Progenitor cell of endocrine pancreas (in vitro differentiated cells): ENCODE measurements around the gene CPEB2. TPM values are rescaled to one million over a fixed set of nuclear protein-coding genes. Genes with fewer than 3 reads are reported as not detected.

ENCODE experiments used
- DNase-seq: peaks from one replicate; pipeline ENCODE4 v3.0.0; 2021; ENCODE audit warnings: low spot score; ENCODE audit not compliant: unreplicated experiment
- H3K27ac Mint-ChIP-seq: 2 replicates; pipeline ENCODE4 v1.8.0; 2021; ENCODE audit warnings: mild to moderate bottlenecking, moderate library complexity, mixed read lengths
- H3K27me3 Mint-ChIP-seq: 2 replicates; pipeline ENCODE4 v1.8.0; 2021; ENCODE audit warnings: mixed read lengths
- H3K36me3 Mint-ChIP-seq: 2 replicates; pipeline ENCODE4 v1.8.0; 2022; ENCODE audit warnings: mixed read lengths; ENCODE audit not compliant: insufficient read depth
- H3K4me1 Mint-ChIP-seq: 2 replicates; pipeline ENCODE4 v1.8.0; 2021; ENCODE audit warnings: low read depth, mixed read lengths
- H3K4me3 Mint-ChIP-seq: 2 replicates; pipeline ENCODE4 v1.8.0; 2021; ENCODE audit warnings: low read depth, mild to moderate bottlenecking, moderate library complexity, mixed read lengths
- H3K9me3 Mint-ChIP-seq: 2 replicates; pipeline ENCODE4 v1.8.0; 2021; ENCODE audit warnings: low read depth, mixed read lengths
- total RNA-seq: library from RNA; stranded (reverse); gene quantifications from 2 replicates; pipeline ENCODE4 v1.2.1, GENCODE V29; 2021
- TF ChIP-seq, protein P1 (sequence below): fragments of 200-600 bp; sonication (generic); IDR thresholded peaks from one replicate; pipeline ENCODE4 v1.5.0; 2021; ENCODE audit warnings: antibody characterized with exemption, mild to moderate bottlenecking; ENCODE audit not compliant: unreplicated experiment

The CPEB2 gene
- total RNA-seq, 1 donor from 2014 or later: 3.5 TPM

DNA sequence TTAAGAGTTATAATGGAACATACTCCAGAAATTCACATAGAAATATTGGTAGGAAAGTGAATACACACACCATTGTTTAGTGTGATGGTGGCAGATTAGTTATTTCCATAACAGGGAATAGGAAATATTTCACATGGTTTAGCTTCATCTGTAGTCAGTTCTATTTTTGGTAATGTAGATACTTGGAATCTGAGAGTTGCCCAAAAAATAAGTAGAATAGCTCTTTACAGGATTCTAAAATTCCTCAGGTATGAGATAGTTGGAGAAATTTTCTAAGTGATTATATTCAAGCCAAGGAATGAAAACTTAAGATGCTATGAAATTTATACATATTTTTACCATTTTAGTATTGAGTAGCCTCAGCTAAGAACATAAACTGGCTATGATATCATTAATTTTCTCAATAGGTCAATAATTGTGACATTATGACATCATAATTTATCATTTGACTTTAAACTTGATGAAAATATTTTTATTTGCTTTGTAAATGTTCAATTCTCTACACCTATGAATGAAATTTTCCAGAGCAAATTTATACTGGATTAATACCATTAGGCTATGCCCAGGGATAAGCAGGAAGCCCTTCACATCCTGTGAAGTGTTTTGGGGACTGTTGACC is 35.8 kb downstream of the CPEB2 start:
- no peaks in the 10 kb centered on the region for H3K9me3 Mint-ChIP-seq
- H3K36me3 Mint-ChIP-seq: peaks cover 1% of the 10 kb centered on the region
- DNase-seq: no peak
- no peak overlapping the region for H3K4me3 Mint-ChIP-seq
- H3K27ac Mint-ChIP-seq: no peak overlapping the region
- H3K4me1 Mint-ChIP-seq: no peaks in the 10 kb centered on the region
- H3K27me3 Mint-ChIP-seq: no peaks in the 10 kb centered on the region
- TF ChIP-seq, protein P1, sequence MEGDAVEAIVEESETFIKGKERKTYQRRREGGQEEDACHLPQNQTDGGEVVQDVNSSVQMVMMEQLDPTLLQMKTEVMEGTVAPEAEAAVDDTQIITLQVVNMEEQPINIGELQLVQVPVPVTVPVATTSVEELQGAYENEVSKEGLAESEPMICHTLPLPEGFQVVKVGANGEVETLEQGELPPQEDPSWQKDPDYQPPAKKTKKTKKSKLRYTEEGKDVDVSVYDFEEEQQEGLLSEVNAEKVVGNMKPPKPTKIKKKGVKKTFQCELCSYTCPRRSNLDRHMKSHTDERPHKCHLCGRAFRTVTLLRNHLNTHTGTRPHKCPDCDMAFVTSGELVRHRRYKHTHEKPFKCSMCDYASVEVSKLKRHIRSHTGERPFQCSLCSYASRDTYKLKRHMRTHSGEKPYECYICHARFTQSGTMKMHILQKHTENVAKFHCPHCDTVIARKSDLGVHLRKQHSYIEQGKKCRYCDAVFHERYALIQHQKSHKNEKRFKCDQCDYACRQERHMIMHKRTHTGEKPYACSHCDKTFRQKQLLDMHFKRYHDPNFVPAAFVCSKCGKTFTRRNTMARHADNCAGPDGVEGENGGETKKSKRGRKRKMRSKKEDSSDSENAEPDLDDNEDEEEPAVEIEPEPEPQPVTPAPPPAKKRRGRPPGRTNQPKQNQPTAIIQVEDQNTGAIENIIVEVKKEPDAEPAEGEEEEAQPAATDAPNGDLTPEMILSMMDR: no peak

DNA sequence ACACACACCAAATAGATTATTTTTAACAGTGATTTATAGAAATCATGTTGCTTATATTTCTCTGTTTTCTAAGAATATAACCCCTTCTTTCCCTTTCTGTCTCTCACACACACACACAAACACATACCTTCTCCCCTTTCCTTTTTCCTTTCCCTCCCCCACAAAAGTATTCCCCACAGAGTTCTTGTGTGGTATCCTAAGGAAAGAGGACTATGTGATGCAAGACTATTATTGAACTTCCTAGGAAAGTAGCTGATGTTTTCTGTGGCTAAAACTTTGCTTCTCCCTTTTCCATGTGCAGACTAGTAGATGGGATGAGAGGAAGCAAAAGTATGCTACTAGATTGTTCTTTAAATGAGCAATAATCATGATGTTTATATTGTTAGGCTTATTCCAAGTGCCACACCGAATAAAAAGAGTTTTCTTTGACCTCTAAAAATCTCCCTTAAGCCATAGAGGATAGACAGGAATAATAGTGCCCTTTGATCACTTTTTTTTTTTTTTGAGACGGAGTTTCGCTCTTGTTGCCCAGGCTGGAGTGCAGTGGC is 38.7 kb downstream of the CPEB2 start:
- no peak for DNase-seq
- Mint-ChIP-seq H3K27me3 (no peaks in the 10 kb centered on the region), H3K27ac (no peak overlapping the region), H3K36me3 (no peaks in the 10 kb centered on the region), H3K9me3 (no peaks in the 10 kb centered on the region), H3K4me3 (no peak overlapping the region), H3K4me1 (no peaks in the 10 kb centered on the region)
- TF ChIP-seq, protein P1: no peak

DNA sequence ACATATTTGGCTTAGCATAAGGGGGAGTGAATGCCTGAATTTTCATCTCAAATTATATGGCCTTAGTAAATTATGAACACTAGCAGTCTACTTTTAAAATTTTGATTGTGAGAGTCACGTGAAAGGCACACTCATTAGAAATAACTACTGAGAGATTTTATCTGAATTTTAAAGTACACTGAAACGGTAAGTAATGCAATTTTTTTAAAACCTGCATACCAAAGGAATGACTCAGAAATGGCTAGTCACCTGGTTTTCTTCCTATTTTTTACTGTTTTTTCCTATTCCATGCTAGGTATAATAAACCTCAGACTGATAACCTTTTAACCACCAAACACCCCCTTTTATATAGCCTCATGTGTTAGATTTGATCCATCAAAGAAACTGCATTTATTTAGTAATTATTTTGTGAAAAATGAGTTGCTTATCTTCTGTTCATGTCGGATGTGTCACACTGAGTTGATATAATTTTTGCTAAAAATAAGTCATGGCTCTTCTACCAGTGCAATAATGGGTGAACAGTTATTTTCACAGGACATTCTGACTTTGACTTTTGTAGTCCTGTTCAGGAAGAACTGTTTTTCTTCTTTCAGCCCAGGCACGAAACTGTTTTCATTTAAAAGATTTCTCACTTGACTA is 40.4 kb downstream of the CPEB2 start:
- no peak for DNase-seq
- TF ChIP-seq, protein P1: no peak
- H3K27me3 Mint-ChIP-seq: no peaks in the 10 kb centered on the region
- no peaks in the 10 kb centered on the region for H3K9me3 Mint-ChIP-seq
- no peaks in the 10 kb centered on the region for H3K4me1 Mint-ChIP-seq
- H3K36me3 Mint-ChIP-seq: no peaks in the 10 kb centered on the region
- no peak overlapping the region for H3K4me3 Mint-ChIP-seq
- H3K27ac Mint-ChIP-seq: no peak overlapping the region

DNA sequence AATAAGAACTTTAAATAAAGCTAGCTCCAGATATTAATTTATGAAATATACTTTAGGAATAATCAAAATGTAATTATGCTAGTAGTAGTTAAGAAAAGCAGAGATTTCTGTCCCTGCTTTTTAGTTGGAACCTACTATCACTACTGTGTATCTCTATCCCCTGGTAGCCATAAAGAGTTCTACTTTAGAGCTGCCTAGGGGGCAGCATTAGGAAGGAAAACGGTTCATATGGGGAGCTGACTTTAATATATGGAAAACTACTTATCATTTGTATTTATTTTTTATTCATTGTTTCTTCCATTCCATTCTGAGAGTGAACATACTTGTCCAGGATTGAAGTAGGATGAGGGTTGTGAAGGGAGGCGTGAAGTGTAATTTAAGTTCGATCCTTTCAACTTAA is 40.9 kb downstream of the CPEB2 start:
- Mint-ChIP-seq H3K27me3 (no peaks in the 10 kb centered on the region), H3K9me3 (no peaks in the 10 kb centered on the region), H3K36me3 (no peaks in the 10 kb centered on the region), H3K27ac (no peak overlapping the region), H3K4me3 (no peak overlapping the region), H3K4me1 (no peaks in the 10 kb centered on the region)
- DNase-seq: no peak
- TF ChIP-seq, protein P1: no peak

DNA sequence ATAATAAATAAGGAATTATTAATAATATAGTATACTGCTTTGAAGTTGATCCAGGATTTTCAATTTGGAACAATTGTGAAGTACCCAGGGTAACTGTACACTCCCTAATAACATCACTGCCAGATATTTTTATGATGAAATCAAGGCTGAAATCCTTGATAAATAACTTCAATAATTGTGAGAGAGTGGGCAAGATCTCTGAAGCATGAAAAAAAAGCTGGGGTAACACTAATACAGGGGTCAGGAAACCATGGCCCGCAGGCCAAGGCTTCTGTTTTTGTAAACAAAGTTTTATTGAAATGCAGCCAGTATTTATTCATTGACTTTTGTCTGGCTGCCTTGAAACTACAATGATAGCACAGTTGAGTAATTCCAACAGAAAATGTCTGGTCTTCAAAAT is 41.6 kb downstream of the CPEB2 start:
- Mint-ChIP-seq H3K27me3 (no peaks in the 10 kb centered on the region), H3K4me3 (no peak overlapping the region), H3K27ac (no peak overlapping the region), H3K36me3 (no peaks in the 10 kb centered on the region), H3K4me1 (no peaks in the 10 kb centered on the region), H3K9me3 (no peaks in the 10 kb centered on the region)
- no peak for DNase-seq
- TF ChIP-seq, protein P1: no peak
